GM19395 (cell line): ENCODE data around the gene PRKRIP1.
A peak's percentile ranks its signal among the peaks of the same experiment; 100 is the strongest.
"Not testable (repeated sequence)": the region's sequence is repeated elsewhere in the genome, so short reads cannot be mapped to it uniquely, and the experiment has no call there.

ENCODE experiments used
- ATAC-seq: cut with Tn5 transposase; IDR thresholded peaks from one replicate; pipeline ENCODE4 v1.9.1; 2021; ENCODE audit warnings: mild to moderate bottlenecking, moderate library complexity; ENCODE audit not compliant: unreplicated experiment

The PRKRIP1 gene

GRCh38 chr7:102429141-102429899 lies 33.2 kb downstream of the PRKRIP1 start:
- no peak for ATAC-seq

- no peak for ATAC-seq
These were observed 35.6 kb downstream of the PRKRIP1 start for GRCh38 chr7:102431617-102432298.

GRCh38 chr7:102432442-102433218 lies 36.5 kb downstream of the PRKRIP1 start:
- ATAC-seq = peak; percentile 27

GRCh38 chr7:102433219-102434038 lies 37.3 kb downstream of the PRKRIP1 start, which contains the start of gene ORAI2:
Gene ORAI2 (plus strand): TSS chr7:102433575. CDS start chr7:102438957, 5,382 bp downstream.
- peak; percentile 58 for ATAC-seq

DNA sequence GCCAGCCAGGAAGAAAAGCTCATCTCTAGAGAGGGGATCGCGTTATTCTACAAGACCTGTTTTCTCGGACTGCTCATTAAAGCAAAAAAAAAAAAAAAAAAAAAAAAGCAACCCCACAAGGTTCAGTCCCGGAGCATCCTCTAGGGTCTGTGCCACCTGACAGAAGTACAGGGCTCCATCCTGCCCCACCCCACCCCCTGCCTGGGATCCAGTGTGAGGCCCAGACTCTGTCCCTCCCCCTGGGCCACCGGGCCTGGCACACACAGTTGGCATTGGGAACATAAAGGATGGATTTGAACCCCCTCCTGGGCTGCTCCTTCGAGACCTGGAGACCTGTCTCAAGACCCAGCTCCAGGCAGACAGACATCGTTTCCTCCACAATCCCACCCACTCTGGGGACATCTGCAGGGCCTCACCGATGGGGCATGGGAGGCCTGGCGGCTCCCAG lies 37.9 kb downstream of the PRKRIP1 start:
- ATAC-seq = peak; percentile 7

GRCh38 chr7:102436118-102436517 lies 40.0 kb downstream of the PRKRIP1 start:
- ATAC-seq = no peak

GRCh38 chr7:102439963-102440795 lies 44.0 kb downstream of the PRKRIP1 start:
- no peak for ATAC-seq

DNA sequence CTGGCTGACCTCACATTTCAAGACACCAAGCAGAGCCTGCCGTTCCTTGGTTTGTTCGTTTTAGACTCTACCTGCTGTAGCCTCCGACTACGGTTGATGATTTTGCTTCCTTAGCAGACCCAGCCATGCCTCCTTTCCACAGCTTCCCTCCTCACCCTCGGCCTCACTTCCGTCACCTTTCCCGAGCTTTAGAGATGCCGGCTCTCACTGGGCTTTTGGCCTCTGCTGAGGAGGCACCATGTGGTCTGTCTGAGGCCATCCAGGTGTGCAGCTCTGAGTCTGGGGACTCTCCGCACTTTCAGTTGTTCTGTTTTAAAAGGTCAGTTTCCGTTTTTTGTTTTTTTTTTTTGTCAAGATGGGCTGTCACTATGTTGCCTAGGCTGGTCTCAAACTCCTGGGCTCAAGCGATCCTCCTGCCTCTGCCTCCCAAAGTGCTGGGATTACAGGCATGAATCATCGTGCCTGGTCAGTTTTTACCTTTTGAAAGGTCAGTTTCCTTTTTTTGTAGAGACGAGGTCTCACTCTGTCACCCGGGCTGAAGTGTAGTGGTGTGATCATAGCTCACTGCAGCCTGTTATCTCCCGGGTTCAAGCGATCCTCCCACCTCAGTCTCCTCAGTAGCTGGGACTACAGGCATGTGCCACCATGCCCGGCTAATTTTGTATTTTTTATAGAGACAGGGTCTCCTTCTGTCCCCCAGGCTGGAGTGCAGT lies 49.0 kb downstream of the PRKRIP1 start:
- peak; percentile 49 for ATAC-seq

GRCh38 chr7:102445674-102446071 lies 49.5 kb downstream of the PRKRIP1 start:
- no peak for ATAC-seq

DNA sequence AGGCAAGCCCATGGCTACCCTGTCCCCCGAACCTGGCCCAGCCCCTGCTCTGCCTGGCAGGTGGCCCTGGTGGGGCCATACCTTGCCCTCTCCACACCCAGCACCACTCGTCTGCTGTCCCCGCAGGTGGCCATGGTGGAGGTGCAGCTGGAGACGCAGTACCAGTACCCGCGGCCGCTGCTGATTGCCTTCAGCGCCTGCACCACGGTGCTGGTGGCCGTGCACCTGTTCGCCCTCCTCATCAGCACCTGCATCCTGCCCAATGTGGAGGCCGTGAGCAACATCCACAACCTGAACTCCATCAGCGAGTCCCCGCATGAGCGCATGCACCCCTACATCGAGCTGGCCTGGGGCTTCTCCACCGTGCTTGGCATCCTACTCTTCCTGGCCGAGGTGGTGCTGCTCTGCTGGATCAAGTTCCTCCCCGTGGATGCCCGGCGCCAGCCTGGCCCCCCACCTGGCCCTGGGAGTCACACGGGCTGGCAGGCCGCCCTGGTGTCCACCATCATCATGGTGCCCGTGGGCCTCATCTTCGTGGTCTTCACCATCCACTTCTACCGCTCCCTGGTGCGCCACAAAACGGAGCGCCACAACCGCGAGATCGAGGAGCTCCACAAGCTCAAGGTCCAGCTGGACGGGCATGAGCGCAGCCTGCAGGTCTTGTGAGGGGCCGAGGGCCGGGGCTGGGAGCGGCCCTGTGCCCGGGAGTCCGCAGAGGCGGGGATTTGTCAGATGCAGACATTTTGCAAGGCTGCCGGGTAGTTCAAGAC lies 50.4 kb downstream of the PRKRIP1 start:
- ATAC-seq = no peak

- ATAC-seq = no peak
These were observed 51.1 kb downstream of the PRKRIP1 start for GRCh38 chr7:102447311-102447710.

GRCh38 chr7:102449136-102449535 lies 53.0 kb downstream of the PRKRIP1 start:
- ATAC-seq = no peak

DNA sequence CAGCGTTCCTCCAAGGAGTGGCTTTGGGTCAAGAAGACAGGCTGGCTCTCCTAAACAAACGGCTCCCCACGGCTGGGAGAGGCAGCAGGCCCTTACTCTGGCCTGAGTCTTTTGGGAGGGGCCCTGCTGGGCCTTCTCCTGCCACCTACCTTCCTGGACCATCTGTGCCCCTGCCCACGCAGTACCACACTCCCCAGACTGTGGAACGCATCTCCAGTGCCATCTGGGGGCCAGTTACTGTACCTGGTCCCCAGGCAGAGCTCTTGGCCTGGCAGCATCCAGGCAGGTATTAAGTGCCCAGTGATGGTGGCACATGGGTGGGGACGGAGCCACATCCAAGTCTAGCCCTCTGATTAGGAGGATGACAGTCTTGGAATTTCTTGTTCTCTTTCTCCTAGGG lies 54.1 kb downstream of the PRKRIP1 start:
- ATAC-seq = no peak

- no peak for ATAC-seq
These were observed 55.4 kb downstream of the PRKRIP1 start for GRCh38 chr7:102451371-102452054.

DNA sequence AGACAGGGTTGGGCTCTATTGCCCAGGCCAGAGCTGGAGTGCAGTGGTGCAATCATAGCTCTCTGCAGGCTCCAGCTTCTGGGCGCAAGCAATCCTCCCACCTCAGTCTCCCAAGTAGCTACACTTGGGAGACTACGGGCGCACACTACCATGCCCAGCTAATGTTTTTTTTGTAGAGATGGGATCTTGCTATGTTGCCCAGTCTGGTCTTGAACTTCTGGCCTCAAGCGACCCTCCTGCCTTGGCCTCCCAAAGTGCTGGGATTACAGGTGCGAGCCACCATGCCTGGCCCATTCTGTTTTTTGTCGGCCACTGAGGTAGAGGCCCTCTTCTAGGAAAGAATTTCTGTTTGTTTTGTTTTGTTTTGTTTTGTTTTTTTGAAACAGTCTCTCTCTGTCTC lies 56.3 kb downstream of the PRKRIP1 start:
- no peak for ATAC-seq

DNA sequence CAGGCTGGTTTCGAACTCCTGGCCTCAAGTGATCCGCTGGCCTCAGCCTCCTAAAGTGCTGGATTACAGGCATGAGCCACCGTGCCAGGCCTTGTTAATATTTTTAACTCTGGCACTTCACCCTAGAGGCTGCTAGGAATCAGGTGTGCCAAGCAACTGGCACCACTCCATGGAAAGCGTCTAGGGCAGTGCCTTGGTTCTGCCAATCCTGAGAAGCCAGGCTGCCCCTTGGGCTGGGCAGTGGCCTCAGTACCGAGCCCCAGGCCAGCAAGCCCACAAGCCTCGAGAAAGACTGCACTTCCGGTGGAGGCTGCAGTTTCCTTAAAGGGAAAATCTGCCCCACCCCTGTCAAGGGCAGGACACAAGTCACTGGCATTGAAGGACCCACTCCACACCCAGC lies 57.2 kb downstream of the PRKRIP1 start:
- no peak for ATAC-seq

- ATAC-seq = no peak
These were observed 58.3 kb downstream of the PRKRIP1 start for GRCh38 chr7:102454468-102454867.

GRCh38 chr7:102454932-102455331 lies 58.8 kb downstream of the PRKRIP1 start:
- not testable (repeated sequence) for ATAC-seq
